DND-41 (cell line): ENCODE data around the gene AFAP1L1.

Experiments
- CTCF ChIP-seq: IDR thresholded peaks from 2 replicates; pipeline ENCODE4 v1.5.1; 2012; ENCODE audit warnings: borderline replicate concordance, low read length, moderate library complexity, mild to moderate bottlenecking; ENCODE audit not compliant: poor library complexity, severe bottlenecking; ENCODE audit errors: extremely low read depth
- EZH2 ChIP-seq: IDR thresholded peaks from 3 replicates; pipeline ENCODE4 v1.6.1; 2012; ENCODE audit warnings: borderline replicate concordance, low read depth, mild to moderate bottlenecking, moderate library complexity, low read length, inconsistent platforms; ENCODE audit not compliant: severe bottlenecking

GRCh38 chr5:149376711-149377447 lies 105.2 kb downstream of the AFAP1L1 start:
- TF ChIP-seq CTCF (no peak), EZH2 (no peak)
